HS-5 (cell line): ENCODE data around the gene CHI3L1.

Source experiments
- DNase-seq: peaks from one replicate; pipeline ENCODE4 v3.0.0-alpha.2; 2012; ENCODE audit warnings: low read depth

Gene CHI3L1

GRCh38 chr1:203168991-203169390 is 17.5 kb downstream of the CHI3L1 start:
- no peak for DNase-seq

- no peak for DNase-seq
These were observed 18.2 kb downstream of the CHI3L1 start for GRCh38 chr1:203168256-203168786.

GRCh38 chr1:203167913-203168200 is 18.6 kb downstream of the CHI3L1 start:
- no peak for DNase-seq

GRCh38 chr1:203167026-203167912 is 19.2 kb downstream of the CHI3L1 start:
- no peak for DNase-seq

GRCh38 chr1:203166192-203166940 is 20.1 kb downstream of the CHI3L1 start:
- no peak for DNase-seq

GRCh38 chr1:203165800-203166161 is 20.7 kb downstream of the CHI3L1 start:
- no peak for DNase-seq

- DNase-seq = no peak
These were observed 21.3 kb downstream of the CHI3L1 start for GRCh38 chr1:203165101-203165799.

GRCh38 chr1:203163891-203164635 is 22.4 kb downstream of the CHI3L1 start:
- no peak for DNase-seq

GRCh38 chr1:203162403-203162802 is 24.1 kb downstream of the CHI3L1 start:
- DNase-seq = no peak

- no peak for DNase-seq
These were observed 24.8 kb downstream of the CHI3L1 start for GRCh38 chr1:203161703-203162102.

- no peak for DNase-seq
These were observed 25.3 kb downstream of the CHI3L1 start for GRCh38 chr1:203161175-203161574.

GRCh38 chr1:203159844-203160243 is 26.7 kb downstream of the CHI3L1 start:
- DNase-seq = no peak

GRCh38 chr1:203158960-203159665 is 27.4 kb downstream of the CHI3L1 start:
- DNase-seq = no peak

- DNase-seq = no peak
These were observed 28.1 kb downstream of the CHI3L1 start for GRCh38 chr1:203158423-203158822.

GRCh38 chr1:203156280-203156679 is 30.2 kb downstream of the CHI3L1 start:
- DNase-seq = no peak

GRCh38 chr1:203153989-203154821 is 32.3 kb downstream of the CHI3L1 start:
- no peak for DNase-seq

GRCh38 chr1:203153051-203153988 is 33.2 kb downstream of the CHI3L1 start:
- DNase-seq = no peak

GRCh38 chr1:203152158-203153034 is 34.1 kb downstream of the CHI3L1 start:
- DNase-seq = no peak
